Ovary (tissue), 9 donors: ENCODE results near the gene CUL4A. TPM values are rescaled to one million over a fixed set of nuclear protein-coding genes. Genes with fewer than 3 reads are reported as not detected.

ENCODE experiments used
- DNase-seq, 5 donors: peaks; one replicate each; pipeline ENCODE4 v3.0.0-alpha.2; 2019 to 2020
- H3K27ac ChIP-seq, 2 donors: fragments of 200-600 bp; one replicate each; pipeline versions ENCODE4 v1.5.1 to v1.8.0; 2019 to 2022
- H3K27me3 ChIP-seq: fragments of 200-600 bp; one replicate; pipeline ENCODE4 v1.8.0; 2022
- H3K36me3 ChIP-seq: fragments of 200-600 bp; sonication (generic); one replicate; pipeline ENCODE4 v1.5.1; 2019
- H3K4me1 ChIP-seq: one replicate; pipeline ENCODE4 v1.8.1; 2013; ENCODE audit warnings: mild to moderate bottlenecking, moderate library complexity; ENCODE audit not compliant: insufficient read depth
- H3K4me3 ChIP-seq: fragments of 200-600 bp; sonication (generic); one replicate; pipeline ENCODE4 v1.5.1; 2017
- H3K9me3 ChIP-seq, 2 donors: fragments of 200-600 bp in 1 of 2; sonication (generic) in 1 of 2; one replicate each; pipeline versions ENCODE4 v1.5.1 to v1.8.1; 2013 to 2019; ENCODE audit warnings: mild to moderate bottlenecking in 1 of 2, moderate library complexity in 1 of 2
- EP300 ChIP-seq: sonication (generic); formaldehyde crosslinking; IDR thresholded peaks from one replicate; pipeline ENCODE4 v1.6.1; 2017; ENCODE audit warnings: antibody characterized with exemption
- POLR2A ChIP-seq: fragments of 450-650 bp; IDR thresholded peaks from one replicate; pipeline ENCODE4 v1.6.1; 2017; ENCODE audit warnings: antibody characterized with exemption, mild to moderate bottlenecking, moderate library complexity
- WGBS, 3 donors: extraction: QIAGEN DNeasy Blood & Tissue Kit in 1 of 3; methylation state at CpG; one replicate each; pipeline versions ENCODE4 v1.1.5 to v1.1.7; 2013 to 2017; 5-methylcytosine and 5-hydroxymethylcytosine counted together
- intact Hi-C, 4 donors: fragments of 100-400 bp; cut with DNase I; formaldehyde crosslinking; loops; one replicate each; pipeline versions ENCODE4 v1.11.0 to v1.15.1; 2022 to 2023
- polyA plus RNA-seq, 2 donors: library from polyadenylated mRNA; stranded (reverse); fragments of 200-250 nt in 1 of 2; fragments of 350-450 nt in 1 of 2; fragmentation: Illumina TruSeq in 1 of 2; extraction: RNeasy Lipid Tissue Mini Kit (QIAGEN cat#74804) in 1 of 2; gene quantifications; one replicate each; pipeline ENCODE4 v1.2.3, GENCODE V29; 2013 to 2014
- total RNA-seq, 7 donors: library from RNA; depleted of rRNA in 2 of 7; stranded (reverse); fragments of >200 nt in 2 of 7; fragmentation: NEBNext Ultra II Directional in 3 of 7; extraction: Animal tissue kit (Norgen Biotek cat#: 25700) in 3 of 7; gene quantifications; one replicate each; pipeline versions ENCODE4 v1.1.0 to v1.2.4, GENCODE V29; 2016 to 2023
- TF ChIP-seq, protein P1 (sequence below), 3 donors: fragments of 450-650 bp in 2 of 3; fragments of 200-600 bp in 1 of 3; IDR thresholded peaks; one replicate each; pipeline versions ENCODE4 v1.5.1 to v1.8.0; 2016 to 2022; ENCODE audit warnings: antibody characterized with exemption in 3 of 3, mild to moderate bottlenecking in 1 of 3
- donor health status: DM: no; HTN: no; CAD: no; lungs with moderate emphysema.
- donor health status: DM: no; HTN: no; CAD: no.
- donor health status: Bipolar disorder and iron deficiency.
- donor health status: DM: yes; HTN: yes; CAD: no.
- donor health status: DM: no; HTN: no; CAD: no.
- donor health status: DM: yes; HTN: yes; CAD: no.

CUL4A gene
- total and polyA plus RNA-seq, 9 donors, result 24.0 to 66.4 (median 43.5) TPM

DNA sequence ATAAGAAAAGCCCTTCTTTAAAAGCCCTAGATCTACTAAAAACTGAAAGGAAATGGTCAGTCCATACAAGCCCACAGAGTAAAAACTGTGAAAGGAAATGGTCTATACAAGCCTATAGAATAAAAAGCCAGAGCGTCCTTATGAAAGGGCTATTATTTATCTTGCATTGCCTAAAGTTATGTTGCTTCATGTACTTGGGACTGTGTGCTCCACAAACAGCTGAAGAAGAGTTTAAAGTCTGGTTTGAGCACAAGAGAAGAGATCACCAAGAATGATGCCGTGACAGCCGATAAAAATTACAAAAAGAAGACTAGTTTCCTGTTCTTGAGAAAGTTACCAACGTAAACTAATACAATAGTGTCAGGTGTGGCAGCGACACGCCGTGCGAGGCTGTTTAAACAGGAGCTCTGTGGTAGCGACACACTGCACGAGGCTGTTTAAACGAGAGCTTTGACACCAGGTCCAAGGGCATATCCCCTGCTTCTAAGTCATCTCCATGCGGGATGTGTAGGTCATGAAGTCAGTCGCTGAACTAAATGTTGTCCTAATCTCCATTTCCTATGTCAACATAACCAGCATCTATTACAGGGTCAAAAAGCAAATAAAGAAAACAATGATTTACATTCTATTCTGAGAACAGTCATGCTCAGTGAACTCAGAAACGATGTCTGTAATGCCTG is 25.8 kb upstream of the CUL4A start:
- H3K27me3 ChIP-seq, result no peaks in the 10 kb centered on the region
- no peak overlapping the region for H3K4me3 ChIP-seq
- DNase-seq, result no peak
- no peaks in the 10 kb centered on the region for H3K9me3 ChIP-seq
- intact Hi-C loops, result no loop called here
- 89 to 92% (median 89%) methylated on average over 14 of the region's 14 CpGs for WGBS, 3 donors
- TF ChIP-seq, protein P1, sequence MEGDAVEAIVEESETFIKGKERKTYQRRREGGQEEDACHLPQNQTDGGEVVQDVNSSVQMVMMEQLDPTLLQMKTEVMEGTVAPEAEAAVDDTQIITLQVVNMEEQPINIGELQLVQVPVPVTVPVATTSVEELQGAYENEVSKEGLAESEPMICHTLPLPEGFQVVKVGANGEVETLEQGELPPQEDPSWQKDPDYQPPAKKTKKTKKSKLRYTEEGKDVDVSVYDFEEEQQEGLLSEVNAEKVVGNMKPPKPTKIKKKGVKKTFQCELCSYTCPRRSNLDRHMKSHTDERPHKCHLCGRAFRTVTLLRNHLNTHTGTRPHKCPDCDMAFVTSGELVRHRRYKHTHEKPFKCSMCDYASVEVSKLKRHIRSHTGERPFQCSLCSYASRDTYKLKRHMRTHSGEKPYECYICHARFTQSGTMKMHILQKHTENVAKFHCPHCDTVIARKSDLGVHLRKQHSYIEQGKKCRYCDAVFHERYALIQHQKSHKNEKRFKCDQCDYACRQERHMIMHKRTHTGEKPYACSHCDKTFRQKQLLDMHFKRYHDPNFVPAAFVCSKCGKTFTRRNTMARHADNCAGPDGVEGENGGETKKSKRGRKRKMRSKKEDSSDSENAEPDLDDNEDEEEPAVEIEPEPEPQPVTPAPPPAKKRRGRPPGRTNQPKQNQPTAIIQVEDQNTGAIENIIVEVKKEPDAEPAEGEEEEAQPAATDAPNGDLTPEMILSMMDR (IDR thresholded peaks at IDR 0.05), result no peak
- TF ChIP-seq POLR2A (no peak), EP300 (no peak)
- no peak overlapping the region for H3K27ac ChIP-seq
- H3K4me1 ChIP-seq, result no peaks in the 10 kb centered on the region
- no peaks in the 10 kb centered on the region for H3K36me3 ChIP-seq

DNA sequence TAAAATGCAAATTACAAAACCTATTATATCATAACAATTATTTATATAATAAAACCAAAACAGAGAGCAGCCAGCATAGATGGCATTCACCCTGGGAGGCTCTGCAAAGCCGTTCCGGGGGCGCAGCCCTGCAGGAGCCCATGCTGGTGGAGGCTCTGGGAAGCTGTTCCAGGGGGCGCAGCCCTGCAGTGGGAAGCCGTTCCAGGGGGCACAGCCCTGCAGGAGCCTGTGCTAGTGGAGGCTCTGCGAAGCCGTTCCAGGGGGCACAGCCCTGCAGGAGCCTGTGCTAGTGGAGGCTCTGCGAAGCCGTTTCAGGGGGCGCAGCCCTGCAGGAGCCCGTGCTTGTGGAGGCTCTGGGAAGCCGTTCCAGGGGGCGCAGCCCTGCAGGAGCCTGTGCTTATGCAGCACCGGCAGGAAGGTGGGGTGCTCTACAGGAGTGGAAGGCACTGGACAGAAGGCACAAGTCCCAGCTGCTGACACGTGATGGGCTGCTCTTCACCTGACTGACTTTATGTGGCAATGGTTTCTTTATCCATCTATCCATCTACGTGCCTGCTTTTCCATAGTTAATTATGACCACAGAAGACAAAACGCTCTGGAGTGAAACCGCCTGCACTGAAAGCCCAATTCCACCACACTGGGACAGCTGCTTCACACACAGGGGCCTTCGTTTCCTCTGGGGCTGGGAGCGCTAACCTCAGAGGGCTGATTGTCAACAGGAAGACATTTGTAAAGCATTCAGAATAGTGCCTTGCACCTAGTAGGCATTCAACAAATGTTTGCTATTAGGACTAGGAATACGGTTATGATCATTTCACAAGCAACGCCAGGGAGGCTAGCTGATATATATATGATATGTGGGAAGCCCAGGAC is 24.6 kb upstream of the CUL4A start:
- H3K36me3 ChIP-seq, result no peaks in the 10 kb centered on the region
- no peak overlapping the region for H3K4me3 ChIP-seq
- intact Hi-C loops, result no loop called here
- no peak overlapping the region for H3K27ac ChIP-seq
- no peak for DNase-seq
- no peaks in the 10 kb centered on the region for H3K27me3 ChIP-seq
- 85 to 90% (median 87%) methylated on average over 22 of the region's 22 CpGs for WGBS, 3 donors
- TF ChIP-seq EP300 (no peak), POLR2A (no peak)
- TF ChIP-seq, protein P1 (IDR thresholded peaks at IDR 0.05), result no peak
- no peaks in the 10 kb centered on the region for H3K4me1 ChIP-seq
- H3K9me3 ChIP-seq, result no peaks in the 10 kb centered on the region

DNA sequence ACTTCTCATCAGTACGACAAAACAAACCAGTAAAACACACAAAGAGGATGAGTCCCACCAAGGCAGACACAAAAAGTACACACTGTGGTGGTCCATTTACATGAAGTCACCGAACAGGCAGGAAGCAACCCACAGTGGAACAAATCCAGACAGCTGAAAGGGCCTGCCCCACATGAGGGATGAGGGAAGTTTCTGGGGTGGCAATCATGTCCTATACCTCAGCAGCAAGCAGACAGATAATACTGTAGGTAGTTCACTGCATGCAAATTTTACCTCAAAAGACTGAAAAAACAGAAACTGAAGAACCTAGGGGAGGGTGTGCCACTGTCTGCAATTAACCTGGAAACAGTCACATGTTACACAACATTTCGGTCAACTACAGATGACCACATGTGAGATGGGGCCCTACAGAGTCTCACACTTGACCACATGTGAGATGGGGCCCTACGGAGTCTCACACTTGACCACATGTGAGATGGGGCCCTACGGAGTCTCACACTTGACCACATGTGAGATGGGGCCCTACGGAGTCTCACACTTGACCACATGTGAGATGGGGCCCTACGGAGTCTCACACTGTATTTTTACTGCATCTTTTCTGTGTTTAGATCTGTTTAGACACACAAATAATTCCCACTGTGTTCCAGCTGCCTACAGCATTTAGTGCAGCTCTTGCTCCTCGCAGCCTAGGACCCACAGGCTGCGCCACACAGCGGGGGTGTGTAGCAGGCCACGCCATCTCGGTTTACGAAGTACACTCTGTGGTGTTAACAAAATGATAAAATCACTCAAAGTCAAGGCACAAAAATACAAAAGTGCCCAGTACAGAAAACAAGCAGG is 23.1 kb upstream of the CUL4A start:
- H3K27me3 ChIP-seq, result no peaks in the 10 kb centered on the region
- H3K4me3 ChIP-seq, result no peak overlapping the region
- no peak for DNase-seq
- no peaks in the 10 kb centered on the region for H3K36me3 ChIP-seq
- H3K27ac ChIP-seq, result no peak overlapping the region
- no peaks in the 10 kb centered on the region for H3K4me1 ChIP-seq
- TF ChIP-seq EP300 (no peak), POLR2A (no peak)
- TF ChIP-seq, protein P1 (IDR thresholded peaks at IDR 0.05), result no peak
- intact Hi-C loops, result no loop called here
- WGBS, 3 donors, result 79 to 86% (median 81%) methylated on average over 13 of the region's 13 CpGs
- no peaks in the 10 kb centered on the region for H3K9me3 ChIP-seq

DNA sequence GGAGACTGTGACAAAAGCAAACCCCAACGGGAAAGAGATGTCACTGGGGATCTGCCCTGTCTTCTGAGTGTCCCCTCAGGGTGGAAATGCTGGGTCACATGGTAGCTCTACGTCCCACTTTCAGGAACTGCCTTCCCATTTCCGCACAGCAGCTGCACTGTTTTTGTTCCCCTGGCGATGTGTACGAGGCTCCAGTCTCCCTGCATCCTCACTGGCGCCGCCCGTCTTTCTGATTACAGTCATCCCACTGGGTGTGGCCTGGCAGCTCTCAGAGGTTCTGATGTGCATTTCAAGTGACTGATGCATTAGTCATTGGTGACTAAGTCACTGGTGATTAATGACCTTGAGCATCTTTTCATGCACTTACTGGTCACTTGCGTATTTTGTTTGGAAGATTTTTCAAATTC is 22.1 kb upstream of the CUL4A start:
- WGBS, 3 donors, result 61 to 69% (median 67%) methylated on average over 9 of the region's 9 CpGs
- peak in 3 of 5 donors; percentile 26 to 69 (median 53) for DNase-seq
- Histone ChIP-seq H3K36me3 (no peaks in the 10 kb centered on the region), H3K4me3 (no peak overlapping the region), H3K27ac (no peak overlapping the region), H3K4me1 (no peaks in the 10 kb centered on the region), H3K9me3 (no peaks in the 10 kb centered on the region), H3K27me3 (no peaks in the 10 kb centered on the region)
- intact Hi-C loops, result no loop called here
- TF ChIP-seq POLR2A (no peak), EP300 (no peak)
- TF ChIP-seq, protein P1 (IDR thresholded peaks at IDR 0.05), result no peak
